HCT116 (cell line): ENCODE data around the gene CDH13. TPM values are rescaled to one million over a fixed set of nuclear protein-coding genes. Genes with fewer than 3 reads are reported as not detected.

Source experiments
- ATAC-seq: fragments of 200-7000 bp; cut with Tn5 transposase; 2 replicates; pipeline ENCODE4 v1.9.1; 2020; ENCODE audit warnings: mild to moderate bottlenecking, moderate library complexity
- BruUV-seq: library from RNA; stranded (reverse); fragments of 400-500 nt; replicated peaks from 2 replicates; lab custom pipeline; 2021; lab: Mats Ljungman, UMichigan
- CTCF ChIA-PET: fragments of 300-600 bp; sonication (Branson Sonifier 250); formaldehyde crosslinking; loops from one replicate; lab custom pipeline; 2021; ENCODE audit warnings: antibody characterized with exemption; lab: Charles Lee
- POLR2A ChIA-PET: fragments of 300-600, 350-600 bp; sonication (Branson Sonifier 250); formaldehyde crosslinking; loops from one replicate; lab custom pipeline; 2021; ENCODE audit warnings: antibody characterized with exemption; lab: Charles Lee
- RAD21 ChIA-PET, 2 experiments: fragments of 300-600 bp; sonication (Branson Sonifier 250); formaldehyde crosslinking; loops; one replicate each; lab custom pipeline; 2023; ENCODE audit warnings: low total read pairs in 2 of 2; ENCODE audit not compliant: uncharacterized antibody in 2 of 2, unreplicated experiment in 2 of 2, low non-redundant PET in 1 of 2; lab: Charles Lee
- DNase-seq: peaks from one replicate; pipeline ENCODE4 v3.0.0-alpha.2; 2010; ENCODE audit warnings: low read depth, low spot score
- H2AFZ ChIP-seq: fragments of 200-600 bp; shearing (Covaris generic), sonication (generic); 2 replicates; pipeline ENCODE4 v1.6.1; 2017; ENCODE audit warnings: low read depth, mixed run types, mixed read lengths, antibody characterized with exemption, low read length; ENCODE audit not compliant: poor library complexity, severe bottlenecking
- H3K27ac ChIP-seq: 2 replicates; pipeline ENCODE4 v1.5.1; 2012; ENCODE audit warnings: low read depth, low read length
- H3K27me3 ChIP-seq: fragments of 200-600 bp; sonication (generic); 2 replicates; pipeline ENCODE4 v1.6.1; 2016; ENCODE audit warnings: mixed run types, low read length, mixed read lengths; ENCODE audit not compliant: insufficient read depth
- H3K36me3 ChIP-seq, 2 experiments: fragments of 200-500 bp in 1 of 2; fragments of 200-600 bp in 1 of 2; sonication (Bioruptor generic) in 1 of 2; sonication (generic) in 1 of 2; 2 replicates each; pipeline versions ENCODE4 v1.5.1 to v1.6.1; 2014 to 2016; ENCODE audit warnings: low read length in 2 of 2, inconsistent platforms in 1 of 2, mixed read lengths in 1 of 2, mixed run types in 1 of 2; ENCODE audit not compliant: insufficient read depth in 2 of 2, control insufficient read depth in 1 of 2
- H3K4me1 ChIP-seq, 2 experiments: fragments of 200-600 bp in 1 of 2; sonication (generic) in 1 of 2; 2 replicates each; pipeline versions ENCODE4 v1.5.1 to v1.6.1; 2012 to 2017; ENCODE audit warnings: low read length in 2 of 2, inconsistent platforms in 1 of 2, mild to moderate bottlenecking in 1 of 2, mixed read lengths in 1 of 2, mixed run types in 1 of 2, moderate library complexity in 1 of 2; ENCODE audit not compliant: insufficient read depth in 2 of 2, control insufficient read depth in 1 of 2
- H3K4me2 ChIP-seq: fragments of 200-600 bp; sonication (generic); 2 replicates; pipeline ENCODE4 v1.6.1; 2017; ENCODE audit warnings: mixed run types, low read length, mixed read lengths
- H3K4me3 ChIP-seq, 2 experiments: fragments of 200-600 bp in 1 of 2; sonication (generic) in 1 of 2; replicated peaks in 1 of 2; 2 replicates each; pipeline ENCODE4 v1.5.1; 2011 to 2016; ENCODE audit warnings: low read length in 2 of 2, control low read depth in 1 of 2, low read depth in 1 of 2, mild to moderate bottlenecking in 1 of 2, mixed read lengths in 1 of 2, mixed run types in 1 of 2
- H3K79me2 ChIP-seq: fragments of 200-600 bp; sonication (generic); 2 replicates; pipeline ENCODE4 v1.6.1; 2017; ENCODE audit warnings: mild to moderate bottlenecking, mixed run types, low read length, moderate library complexity, mixed read lengths; ENCODE audit not compliant: insufficient read depth
- H3K9ac ChIP-seq: fragments of 200-600 bp; sonication (generic); 2 replicates; pipeline ENCODE4 v1.6.1; 2016; ENCODE audit warnings: low read length, mixed read lengths
- H3K9me2 ChIP-seq: fragments of 200-600 bp; sonication (generic), shearing (Covaris generic); 2 replicates; pipeline ENCODE4 v1.6.1; 2017; ENCODE audit warnings: mixed run types, mild to moderate bottlenecking, moderate library complexity; ENCODE audit not compliant: insufficient read depth
- H3K9me3 ChIP-seq, 2 experiments: fragments of 200-500 bp in 1 of 2; fragments of 200-600 bp in 1 of 2; sonication (Bioruptor generic) in 1 of 2; sonication (generic) in 1 of 2; 2 replicates each; pipeline ENCODE4 v1.6.1; 2014 to 2017; ENCODE audit warnings: low read length in 2 of 2, mixed read lengths in 2 of 2, inconsistent platforms in 1 of 2, low read depth in 1 of 2, mild to moderate bottlenecking in 1 of 2, mixed run types in 1 of 2, moderate library complexity in 1 of 2; ENCODE audit not compliant: control insufficient read depth in 1 of 2, insufficient read depth in 1 of 2
- H4K20me1 ChIP-seq: fragments of 200-600 bp; sonication (generic), shearing (Covaris generic); 2 replicates; pipeline ENCODE4 v1.6.1; 2017; ENCODE audit warnings: mixed run types, mild to moderate bottlenecking, moderate library complexity; ENCODE audit not compliant: insufficient read depth
- CEBPB ChIP-seq: IDR thresholded peaks from 2 replicates; pipeline ENCODE4 v1.6.1; 2012; ENCODE audit warnings: low read depth
- CTCF ChIP-seq, 3 experiments: fragments of 200-600 bp in 1 of 3; sonication (generic) in 1 of 3; IDR thresholded peaks in 2 of 3; conservative IDR thresholded peaks in 1 of 3; 2 replicates each; pipeline ENCODE4 v1.5.1; 2012 to 2017; ENCODE audit warnings: low read depth in 2 of 3, low read length in 2 of 3, antibody characterized with exemption in 1 of 3, borderline replicate concordance in 1 of 3, control low read depth in 1 of 3, mild to moderate bottlenecking in 1 of 3, mixed read lengths in 1 of 3, mixed run types in 1 of 3, moderate library complexity in 1 of 3; ENCODE audit not compliant: insufficient read depth in 1 of 3
- MAX ChIP-seq: IDR thresholded peaks from 2 replicates; pipeline ENCODE4 v1.6.1; 2012
- intact Hi-C: fragments of 100-400 bp; cut with micrococcal nuclease; formaldehyde crosslinking; loops from 2 replicates; pipeline ENCODE4 v1.10.0; 2022
- total RNA-seq: library from RNA; stranded (reverse); gene quantifications from one replicate; pipeline ENCODE4 v1.2.1, GENCODE V29; 2021; ENCODE audit not compliant: unreplicated experiment

CDH13 gene
- total RNA-seq, 1 experiment from 2014 or later: not detected

- H3K9ac ChIP-seq: no peak overlapping the region
- ATAC-seq (no peak), DNase-seq (no peak)
- no peaks in the 10 kb centered on the region for H3K4me1 ChIP-seq
- no peaks in the 10 kb centered on the region; a peak in 1 of 4 replicates for H3K36me3 ChIP-seq
- no TSS peak for BruUV-seq
- H3K4me3 ChIP-seq: no peak overlapping the region
- no peak for TF ChIP-seq CTCF (IDR thresholded peaks at IDR 0.05 in 2 of 3, conservative IDR thresholded peaks at IDR 0.05 in 1 of 3; ENCODE audit: borderline replicate concordance in 1 of 3, insufficient read depth in 1 of 3, low read depth in 2 of 3, low read length in 2 of 3)
- H2AFZ ChIP-seq: no peak overlapping the region
- H3K79me2 ChIP-seq: no peaks in the 10 kb centered on the region
- CTCF ChIA-PET: no interaction called here
- POLR2A ChIA-PET: no interaction called here
- H3K27me3 ChIP-seq: no peaks in the 10 kb centered on the region
- intact Hi-C loops: no loop called here
- peaks cover 16 to 48% of the 10 kb centered on the region in 2 experiments; a peak in 2 of 4 replicates for H3K9me3 ChIP-seq
- H3K4me2 ChIP-seq: no peak overlapping the region
- RAD21 ChIA-PET: no interaction called here
- no peaks in the 10 kb centered on the region for H4K20me1 ChIP-seq
- H3K27ac ChIP-seq: no peak overlapping the region
- H3K9me2 ChIP-seq: no peaks in the 10 kb centered on the region
Measured at GRCh38 chr16:83070416-83071209, 443.8 kb downstream of the CDH13 start.

- Histone ChIP-seq H4K20me1 (no peaks in the 10 kb centered on the region), H3K79me2 (no peaks in the 10 kb centered on the region), H3K27ac (no peak overlapping the region), H3K36me3 (no peaks in the 10 kb centered on the region), H3K9ac (no peak overlapping the region), H3K4me1 (no peaks in the 10 kb centered on the region), H3K9me2 (no peaks in the 10 kb centered on the region), H3K4me2 (no peak overlapping the region), H3K27me3 (no peaks in the 10 kb centered on the region), H3K4me3 (no peak overlapping the region), H2AFZ (no peak overlapping the region), H3K9me3 (peaks cover 32 to 35% of the 10 kb centered on the region in 2 experiments; a peak in 2 of 4 replicates)
- intact Hi-C loops: no loop called here
- no TSS peak for BruUV-seq
- ChIA-PET CTCF (no interaction called here), RAD21 (no interaction called here), POLR2A (no interaction called here)
- ATAC-seq: no peak
- DNase-seq: no peak
- TF ChIP-seq MAX (no peak), CEBPB (no peak)
Measured at GRCh38 chr16:83075956-83076355, 449.2 kb downstream of the CDH13 start.
